ENCODE data around the gene ZDHHC12. TPM values are rescaled to one million over a fixed set of nuclear protein-coding genes. Genes with fewer than 3 reads are reported as not detected.

Gene ZDHHC12
- total and polyA plus RNA-seq, 10 of the 15 experiments (the other 5 are each of a cell fraction or from before 2014, with no cell fraction given) = 0.95 to 146 (median 49.9) TPM

- ATAC-seq = peak; percentile 64
- Histone ChIP-seq H3K9me3 (replicated peaks; ENCODE audit: control insufficient read depth, insufficient read depth, low read length) (no peaks in the 10 kb centered on the region), H3K9ac (ENCODE audit: control insufficient read depth, insufficient read depth, low read length) (no peak overlapping the region), H3K79me2 (ENCODE audit: control insufficient read depth, insufficient read depth, low read length) (no peaks in the 10 kb centered on the region), H3K4me2 (ENCODE audit: control insufficient read depth, insufficient read depth) (no peak overlapping the region), H2AFZ (ENCODE audit: control insufficient read depth, low read depth, low read length) (no peak overlapping the region), H3K36me3 (ENCODE audit: control insufficient read depth in 2 of 2, insufficient read depth in 2 of 2, low read length in 1 of 2) (no peaks in the 10 kb centered on the region; a peak in 3 of 4 replicates), H3K4me1 (ENCODE audit: control insufficient read depth, insufficient read depth, low read length) (no peaks in the 10 kb centered on the region; the same call in 1 of the 2 replicates), H3K27me3 (replicated peaks in 1 of 2; ENCODE audit: control insufficient read depth in 2 of 2, insufficient read depth in 2 of 2, low read length in 1 of 2) (no peaks in the 10 kb centered on the region), H4K20me1 (ENCODE audit: control insufficient read depth, insufficient read depth) (no peaks in the 10 kb centered on the region), H3K27ac (ENCODE audit: control insufficient read depth, insufficient read depth) (no peak overlapping the region), H3K4me3 (no peak overlapping the region)
- SMC1A ChIA-PET (ENCODE audit: uncharacterized antibody, unreplicated experiment) = interaction anchor here (0.9 kb wide), 1 partner anchor 37 kb away, joined by 3 read pairs; no protein-coding TSS in a partner anchor
- TF ChIP-seq RAD21 (IDR thresholded peaks at IDR 0.05; ENCODE audit: insufficient read depth, low read depth, low read length) = 0 out of 2 replicates have a peak, but pooled peaks have one; percentile 7
- TF ChIP-seq GABPA (IDR thresholded peaks at IDR 0.05; ENCODE audit: low read depth) = no peak
- TF ChIP-seq CTCF (IDR thresholded peaks at IDR 0.05 in 2 of 3, conservative IDR thresholded peaks at IDR 0.05 in 1 of 3; ENCODE audit: control insufficient read depth in 2 of 3, extremely low read depth in 1 of 3, insufficient read depth in 1 of 3, low read depth in 3 of 3, low read length in 3 of 3) = peak; percentile 33 to 44 (median 39); a peak in 4 of 6 replicates
- peak; percentile 53; the same call in 1 of the 2 replicates for TF ChIP-seq YY1 (IDR thresholded peaks at IDR 0.05; ENCODE audit: low read depth, low read length)
- TF ChIP-seq ZBED1 (IDR thresholded peaks at IDR 0.05; ENCODE audit: borderline replicate concordance) = no peak
- peak; percentile 37; the same call in 1 of the 2 replicates for TF ChIP-seq SMC3 (IDR thresholded peaks at IDR 0.05; ENCODE audit: borderline replicate concordance, low read length)
- TF ChIP-seq, protein P1, sequence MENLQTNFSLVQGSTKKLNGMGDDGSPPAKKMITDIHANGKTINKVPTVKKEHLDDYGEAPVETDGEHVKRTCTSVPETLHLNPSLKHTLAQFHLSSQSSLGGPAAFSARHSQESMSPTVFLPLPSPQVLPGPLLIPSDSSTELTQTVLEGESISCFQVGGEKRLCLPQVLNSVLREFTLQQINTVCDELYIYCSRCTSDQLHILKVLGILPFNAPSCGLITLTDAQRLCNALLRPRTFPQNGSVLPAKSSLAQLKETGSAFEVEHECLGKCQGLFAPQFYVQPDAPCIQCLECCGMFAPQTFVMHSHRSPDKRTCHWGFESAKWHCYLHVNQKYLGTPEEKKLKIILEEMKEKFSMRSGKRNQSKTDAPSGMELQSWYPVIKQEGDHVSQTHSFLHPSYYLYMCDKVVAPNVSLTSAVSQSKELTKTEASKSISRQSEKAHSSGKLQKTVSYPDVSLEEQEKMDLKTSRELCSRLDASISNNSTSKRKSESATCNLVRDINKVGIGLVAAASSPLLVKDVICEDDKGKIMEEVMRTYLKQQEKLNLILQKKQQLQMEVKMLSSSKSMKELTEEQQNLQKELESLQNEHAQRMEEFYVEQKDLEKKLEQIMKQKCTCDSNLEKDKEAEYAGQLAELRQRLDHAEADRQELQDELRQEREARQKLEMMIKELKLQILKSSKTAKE (IDR thresholded peaks at IDR 0.05; ENCODE audit: low read depth, poor library complexity, severe bottlenecking) = no peak
- TF ChIP-seq HDGF (IDR thresholded peaks at IDR 0.05) = no peak
- TF ChIP-seq, protein P2, sequence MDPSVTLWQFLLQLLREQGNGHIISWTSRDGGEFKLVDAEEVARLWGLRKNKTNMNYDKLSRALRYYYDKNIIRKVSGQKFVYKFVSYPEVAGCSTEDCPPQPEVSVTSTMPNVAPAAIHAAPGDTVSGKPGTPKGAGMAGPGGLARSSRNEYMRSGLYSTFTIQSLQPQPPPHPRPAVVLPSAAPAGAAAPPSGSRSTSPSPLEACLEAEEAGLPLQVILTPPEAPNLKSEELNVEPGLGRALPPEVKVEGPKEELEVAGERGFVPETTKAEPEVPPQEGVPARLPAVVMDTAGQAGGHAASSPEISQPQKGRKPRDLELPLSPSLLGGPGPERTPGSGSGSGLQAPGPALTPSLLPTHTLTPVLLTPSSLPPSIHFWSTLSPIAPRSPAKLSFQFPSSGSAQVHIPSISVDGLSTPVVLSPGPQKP (IDR thresholded peaks at IDR 0.05; ENCODE audit: low read depth, low read length) = no peak
- BruUV-seq (replicated peaks) = no TSS peak
- DNase-seq (ENCODE audit: low read depth, low spot score) = no peak
- POLR2A ChIA-PET = interaction anchor here (1.5 kb wide), 1 partner anchor 33 kb away, joined by 4 read pairs; no protein-coding TSS in a partner anchor
- CTCF ChIA-PET = interaction anchor here (0.7 to 2.6 kb wide), 6 partner anchors 9 to 195 kb away, joined by 3 to 10 read pairs (median 4); partner anchors contain the start of genes ENDOG, PKN3, SPOUT1 and ZDHHC12
- RAD21 ChIA-PET (ENCODE audit: unreplicated experiment) = interaction anchor here (0.7 to 2.7 kb wide), 2 partner anchors 33 to 85 kb away, joined by 3 to 8 read pairs; partner anchors contain the start of gene ENDOG
- intact Hi-C loops (cut with micrococcal nuclease; ENCODE audit: unreplicated experiment) = no loop called here
- 52% methylated on average over 9 of the region's 9 CpGs for WGBS (ENCODE audit: insufficient coverage, insufficient replicate concordance, low lambda C conversion rate, missing lambda C conversion rate)
- in situ Hi-C loops (cut with MboI) = no loop called here
- FAIRE-seq = no peak
Measured at GRCh38 chr9:128733256-128733655, 9.3 kb upstream of the ZDHHC12 start.
